Fibroblast of villous mesenchyme (primary cell): ENCODE results near the gene TRPV5. TPM values are rescaled to one million over a fixed set of nuclear protein-coding genes. Genes with fewer than 3 reads are reported as not detected.

Experiments
- DNase-seq: peaks from one replicate; pipeline ENCODE4 v3.0.0-alpha.2; 2010; ENCODE audit warnings: low read depth
- H3K4me3 ChIP-seq: 2 replicates; pipeline ENCODE4 v1.5.1; 2011; ENCODE audit warnings: low read depth, mild to moderate bottlenecking, low read length
- CTCF ChIP-seq: IDR thresholded peaks from 2 replicates; pipeline ENCODE4 v1.5.1; 2012; ENCODE audit warnings: low read depth, mild to moderate bottlenecking, low read length; ENCODE audit not compliant: insufficient read depth
- total RNA-seq: library from RNA; depleted of rRNA; stranded (reverse); fragments of >200 nt; gene quantifications from 2 replicates; pipeline ENCODE4 v1.2.3, GENCODE V29; 2012

Gene TRPV5
- total RNA-seq, 1 donor: not detected

GRCh38 chr7:142873871-142874270 is 59.7 kb downstream of the TRPV5 start:
- TF ChIP-seq CTCF: no peak
- DNase-seq: no peak
- H3K4me3 ChIP-seq: no peak overlapping the region

DNA sequence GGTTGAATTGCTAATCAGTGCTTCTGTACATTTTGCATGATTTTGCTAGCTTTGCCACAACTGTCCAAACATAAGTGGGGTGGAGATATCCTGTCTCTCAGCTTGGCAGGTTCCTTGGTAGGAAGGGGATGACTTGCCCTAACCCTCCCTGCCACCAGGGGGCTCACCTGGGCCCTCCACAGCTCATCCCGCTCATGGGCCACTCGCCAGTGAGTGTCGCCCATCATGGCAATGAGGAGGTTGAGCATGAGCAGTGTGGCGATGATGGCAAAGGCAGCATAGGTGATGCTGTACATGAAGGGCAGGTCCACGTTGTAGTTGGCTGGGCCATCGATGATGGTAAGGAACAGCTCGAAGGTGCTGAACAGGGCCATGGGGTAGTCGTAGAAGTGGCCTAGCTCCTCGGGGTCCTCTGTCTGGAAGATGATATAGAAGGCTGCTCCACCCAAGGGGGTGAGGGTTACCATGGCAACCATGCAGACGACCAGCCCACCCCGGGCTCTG is 60.2 kb downstream of the TRPV5 start:
- peak; percentile 54 for TF ChIP-seq CTCF
- DNase-seq: peak; percentile 3
- no peak overlapping the region for H3K4me3 ChIP-seq

DNA sequence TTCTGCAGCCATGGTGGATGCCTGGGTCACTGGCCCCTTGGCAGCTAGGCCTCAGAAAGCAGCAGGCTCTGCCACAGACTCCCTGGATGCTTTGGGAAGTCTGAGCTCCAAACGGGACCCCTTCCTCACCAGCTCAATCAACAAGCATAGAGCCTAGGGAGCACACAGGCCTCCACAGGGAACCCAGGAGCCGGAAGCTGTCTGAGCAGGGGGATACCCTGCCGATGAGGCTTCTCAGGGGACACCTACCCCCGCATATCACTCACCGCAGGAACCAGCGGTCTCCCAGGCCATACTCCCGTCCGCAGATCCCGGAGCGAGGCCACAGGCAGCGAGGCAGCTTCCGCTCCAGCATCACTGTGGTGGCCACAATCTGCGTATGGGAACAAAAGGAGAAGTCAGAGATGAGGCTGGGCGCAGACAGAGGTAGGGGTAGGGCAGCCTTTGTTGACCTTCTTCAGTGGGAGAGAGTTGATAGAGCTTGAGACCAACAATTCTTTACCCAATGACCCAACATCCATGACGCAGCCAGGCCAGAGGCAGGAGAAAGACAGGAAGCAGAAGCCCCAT is 61.4 kb downstream of the TRPV5 start:
- no peak for TF ChIP-seq CTCF
- DNase-seq: no peak

DNA sequence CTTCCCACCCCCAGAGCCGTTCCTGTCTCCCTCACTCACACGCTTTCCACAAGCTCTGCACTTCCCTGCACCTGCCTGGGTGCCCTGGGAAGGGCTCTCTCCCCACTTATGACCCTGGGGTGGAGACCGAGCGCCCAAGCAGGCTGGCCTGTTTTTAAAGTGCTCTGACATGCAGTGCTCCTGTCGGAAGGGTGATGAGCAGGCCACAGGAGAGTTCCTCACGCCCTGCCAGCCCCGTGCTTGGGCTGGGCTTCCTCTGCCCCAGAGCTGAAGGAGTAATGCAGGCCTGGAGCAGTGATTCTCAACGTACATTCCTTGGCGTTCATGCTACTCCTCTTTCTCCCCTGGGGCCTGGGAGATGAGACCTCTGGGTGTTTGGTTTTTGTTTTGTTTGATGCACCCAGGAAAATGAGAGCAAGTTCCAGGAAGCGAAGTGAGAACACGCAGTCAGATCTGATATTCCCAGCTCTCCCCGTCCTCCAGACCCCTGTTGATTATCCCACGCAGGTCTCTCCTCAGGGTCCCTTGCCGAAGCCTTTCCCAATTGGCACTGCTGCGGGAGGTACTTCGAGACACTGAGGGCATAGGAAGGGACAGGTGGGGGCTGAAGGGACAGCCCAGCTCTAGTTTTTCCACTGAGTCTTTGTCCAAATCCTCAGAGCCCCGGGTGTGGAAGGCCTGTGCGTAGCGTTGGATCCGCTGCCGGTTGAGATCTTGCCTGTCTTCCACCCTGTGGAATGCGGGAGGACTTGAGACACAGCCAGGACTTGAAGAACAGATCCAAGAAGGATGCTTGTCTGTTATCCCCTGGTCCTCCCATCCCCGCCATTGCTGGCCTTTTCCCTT is 62.1 kb downstream of the TRPV5 start:
- DNase-seq: no peak
- no peak overlapping the region for H3K4me3 ChIP-seq
- no peak for TF ChIP-seq CTCF

More for the DNA sequence above, 61.4 kb downstream of the TRPV5 start:
- no peak overlapping the region for H3K4me3 ChIP-seq

GRCh38 chr7:142870566-142871259 is 62.8 kb downstream of the TRPV5 start:
- H3K4me3 ChIP-seq: no peak overlapping the region
- no peak for TF ChIP-seq CTCF
- no peak for DNase-seq

GRCh38 chr7:142870147-142870559 is 63.4 kb downstream of the TRPV5 start:
- H3K4me3 ChIP-seq: no peak overlapping the region
- no peak for TF ChIP-seq CTCF
- DNase-seq: no peak
